Heart left ventricle (tissue), 16 donors: ENCODE data around the gene MYMK. TPM values are rescaled to one million over a fixed set of nuclear protein-coding genes. Genes with fewer than 3 reads are reported as not detected.
A peak's percentile ranks its signal among the peaks of the same experiment; 100 is the strongest.

Experiments used
- ATAC-seq, 4 donors: fragments of 200-7000 bp; cut with Tn5 transposase; one replicate each; pipeline ENCODE4 v1.9.1; 2020 to 2022; ENCODE audit warnings: moderate library complexity in 4 of 4, mild to moderate bottlenecking in 3 of 4, moderate number of reproducible peaks in 1 of 4
- DNase-seq, 5 donors: peaks; one replicate each; pipeline ENCODE4 v3.0.0-alpha.2; 2020
- H3K27ac ChIP-seq, 12 donors: fragments of 200-600 bp; sonication (generic) in 4 of 12; one replicate each; pipeline versions ENCODE4 v1.5.0 to v1.8.0; 2016 to 2022; ENCODE audit warnings: mild to moderate bottlenecking in 2 of 12
- H3K27me3 ChIP-seq, 9 donors: fragments of 200-600 bp; sonication (generic) in 2 of 9; one replicate each; pipeline versions ENCODE4 v1.5.1 to v1.8.0; 2016 to 2022; ENCODE audit warnings: mild to moderate bottlenecking in 3 of 9
- H3K36me3 ChIP-seq, 9 donors: fragments of 200-600 bp; sonication (generic) in 2 of 9; one replicate each; pipeline versions ENCODE4 v1.5.0 to v1.8.0; 2018 to 2022; ENCODE audit warnings: mild to moderate bottlenecking in 2 of 9
- H3K4me1 ChIP-seq, 12 donors: fragments of 200-600 bp; sonication (generic) in 4 of 12; one replicate each; pipeline versions ENCODE4 v1.5.0 to v1.8.0; 2016 to 2022; ENCODE audit warnings: mild to moderate bottlenecking in 3 of 12
- H3K4me3 ChIP-seq, 12 donors: fragments of 200-600 bp; sonication (generic) in 4 of 12; one replicate each; pipeline versions ENCODE4 v1.5.0 to v1.8.0; 2017 to 2022; ENCODE audit warnings: mild to moderate bottlenecking in 9 of 12, moderate library complexity in 4 of 12
- H3K9me3 ChIP-seq, 12 donors: fragments of 200-600 bp; sonication (generic) in 4 of 12; one replicate each; pipeline versions ENCODE4 v1.5.0 to v1.8.0; 2016 to 2022; ENCODE audit warnings: mild to moderate bottlenecking in 1 of 12
- POLR2A ChIP-seq, 2 donors: fragments of 450-650 bp; IDR thresholded peaks; one replicate each; pipeline ENCODE4 v1.6.1; 2017; ENCODE audit warnings: antibody characterized with exemption in 2 of 2, mild to moderate bottlenecking in 2 of 2, moderate library complexity in 2 of 2
- WGBS, 4 donors: extraction: QIAGEN DNeasy Blood & Tissue Kit in 2 of 4; methylation state at CpG; one replicate each; pipeline versions ENCODE4 v1.1.5 to v1.1.7; 2013 to 2018; 5-methylcytosine and 5-hydroxymethylcytosine counted together
- intact Hi-C, 10 donors: fragments of 100-400 bp; cut with DNase I; formaldehyde crosslinking; loops; one replicate each; pipeline versions ENCODE4 v1.11.1 to v1.14.2; 2022
- polyA plus RNA-seq, 2 donors: library from polyadenylated mRNA; stranded (reverse); fragments of 200-250 nt; gene quantifications; one replicate each; pipeline ENCODE4 v1.2.3, GENCODE V29; 2013
- total RNA-seq, 9 donors: library from RNA; depleted of rRNA in 2 of 9; stranded (reverse); fragments of >200 nt in 2 of 9; fragmentation: NEBNext Ultra II Directional in 3 of 9; extraction: Animal tissue kit (Norgen Biotek cat#: 25700) in 3 of 9; gene quantifications; one replicate each; pipeline versions ENCODE4 v1.1.0 to v1.2.4, GENCODE V29; 2016 to 2023
- TF ChIP-seq, protein P1 (sequence below), 12 donors: fragments of 200-600 bp; sonication (generic) in 4 of 12; IDR thresholded peaks; one replicate each; pipeline versions ENCODE4 v1.5.0 to v1.8.0; 2018 to 2022; ENCODE audit warnings: antibody characterized with exemption in 12 of 12, mild to moderate bottlenecking in 5 of 12
- donor health status: ischemic (EF 13 %, LVEDD 7.1; RV severe dilation, severe dysfunction).
- donor health status: healthy with polysubstance abuse.
- donor health status: DM: no; HTN: yes; CAD: no.
- donor health status: DM: no; HTN: no; CAD: no.
- donor health status: ischemic (EF 25% LVEDD 6.9; RV normal size, moderate dysfunction).
- donor health status: ischemic (EF 25% LVEDD 5.7; RV mildly dilated, moderate dysfunction).
- donor health status: healthy.
- donor health status: DM: yes; HTN: yes; CAD: no.
- donor health status: ischemic (EF 35%, LVEDD 5.7; RV mildly dilated, moderate dysfunction).
- donor health status: nonischemic (EF 11% LVEDD 7.7; RV severe dilation, severe dysfunction).
- donor health status: DM: yes; HTN: yes; CAD: no.
- donor health status: PGD.
- donor health status: ischemic (EF 29% LVEDD 5.4; RV normal size, mild dysfunction).
- donor health status: nonischemic (EF 23%, LVEDD 6.1; RV moderate dilation, normal function).

Gene MYMK
- total and polyA plus RNA-seq, 11 donors: not detected

DNA sequence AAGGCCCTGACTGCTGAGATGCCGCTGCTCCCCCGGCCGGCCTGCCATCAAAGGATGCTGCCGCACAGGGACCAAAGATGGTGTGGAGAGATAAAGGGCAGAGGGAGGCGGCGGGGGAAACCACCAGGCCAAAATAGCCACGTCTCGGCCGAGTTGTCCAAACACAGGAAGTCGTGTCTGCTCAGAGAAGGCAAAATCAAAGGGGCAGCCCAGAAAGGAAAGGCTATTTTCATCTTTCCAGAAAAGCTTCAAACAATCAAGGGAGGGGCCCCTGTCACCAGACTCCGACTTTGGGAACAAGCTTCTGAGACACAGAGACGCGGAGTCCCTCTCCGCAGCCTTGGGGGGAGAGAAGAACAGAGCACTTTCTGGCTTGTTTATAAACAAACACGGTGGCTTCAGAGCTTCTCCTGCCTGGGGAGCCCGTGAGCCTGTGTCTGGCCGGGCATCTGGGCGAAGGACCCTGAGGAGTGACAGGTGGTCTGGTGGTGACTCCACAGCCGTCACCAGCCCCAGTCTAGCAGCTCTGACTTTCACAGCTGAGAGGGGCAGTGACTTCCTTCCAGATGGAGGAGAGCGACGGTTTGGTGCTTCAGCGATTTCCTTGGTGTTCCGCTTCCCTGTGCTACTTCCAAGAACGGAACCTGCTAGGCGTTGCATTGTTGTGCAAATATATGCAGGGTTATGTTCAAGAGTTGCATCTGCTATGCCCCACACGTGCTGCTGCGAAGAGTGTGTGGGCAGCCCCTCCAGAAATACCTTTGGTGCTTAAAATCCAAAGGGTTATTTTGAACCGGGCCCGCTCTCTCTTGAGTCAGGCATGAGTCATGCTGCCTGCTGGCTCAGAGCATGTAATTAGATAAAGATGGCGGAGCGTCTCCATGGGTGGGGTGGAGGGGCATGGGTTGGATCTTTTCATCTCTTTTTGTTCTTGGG, 33.7 kb upstream of the MYMK start:
- Histone ChIP-seq H3K4me3 (peak overlapping the region in 7 of 12 donors; percentile 3 to 35 (median 11)), H3K36me3 (peaks cover 0 to 27% (median 0%) of the 10 kb centered on the region in 9 donors), H3K9me3 (no peaks in the 10 kb centered on the region), H3K4me1 (peaks cover 3 to 55% (median 44%) of the 10 kb centered on the region in 12 donors), H3K27me3 (no peaks in the 10 kb centered on the region), H3K27ac (peak overlapping the region; percentile 4 to 85 (median 69))
- TF ChIP-seq, protein P1, sequence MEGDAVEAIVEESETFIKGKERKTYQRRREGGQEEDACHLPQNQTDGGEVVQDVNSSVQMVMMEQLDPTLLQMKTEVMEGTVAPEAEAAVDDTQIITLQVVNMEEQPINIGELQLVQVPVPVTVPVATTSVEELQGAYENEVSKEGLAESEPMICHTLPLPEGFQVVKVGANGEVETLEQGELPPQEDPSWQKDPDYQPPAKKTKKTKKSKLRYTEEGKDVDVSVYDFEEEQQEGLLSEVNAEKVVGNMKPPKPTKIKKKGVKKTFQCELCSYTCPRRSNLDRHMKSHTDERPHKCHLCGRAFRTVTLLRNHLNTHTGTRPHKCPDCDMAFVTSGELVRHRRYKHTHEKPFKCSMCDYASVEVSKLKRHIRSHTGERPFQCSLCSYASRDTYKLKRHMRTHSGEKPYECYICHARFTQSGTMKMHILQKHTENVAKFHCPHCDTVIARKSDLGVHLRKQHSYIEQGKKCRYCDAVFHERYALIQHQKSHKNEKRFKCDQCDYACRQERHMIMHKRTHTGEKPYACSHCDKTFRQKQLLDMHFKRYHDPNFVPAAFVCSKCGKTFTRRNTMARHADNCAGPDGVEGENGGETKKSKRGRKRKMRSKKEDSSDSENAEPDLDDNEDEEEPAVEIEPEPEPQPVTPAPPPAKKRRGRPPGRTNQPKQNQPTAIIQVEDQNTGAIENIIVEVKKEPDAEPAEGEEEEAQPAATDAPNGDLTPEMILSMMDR (IDR thresholded peaks at IDR 0.05): no peak
- TF ChIP-seq POLR2A (IDR thresholded peaks at IDR 0.05): no peak
- intact Hi-C loops: loop anchor here in 3 of 10 donors (1.0 to 2.0 kb wide), 3 partner anchors 18 to 20 kb away; no protein-coding TSS in a partner anchor
- 23 to 33% (median 27%) methylated on average over 22 to 31 of the region's 31 CpGs for WGBS, 4 donors
- peak in 4 of 5 donors; percentile 60 to 74 (median 68) for DNase-seq
- peak; percentile 48 to 80 (median 59) for ATAC-seq

DNA sequence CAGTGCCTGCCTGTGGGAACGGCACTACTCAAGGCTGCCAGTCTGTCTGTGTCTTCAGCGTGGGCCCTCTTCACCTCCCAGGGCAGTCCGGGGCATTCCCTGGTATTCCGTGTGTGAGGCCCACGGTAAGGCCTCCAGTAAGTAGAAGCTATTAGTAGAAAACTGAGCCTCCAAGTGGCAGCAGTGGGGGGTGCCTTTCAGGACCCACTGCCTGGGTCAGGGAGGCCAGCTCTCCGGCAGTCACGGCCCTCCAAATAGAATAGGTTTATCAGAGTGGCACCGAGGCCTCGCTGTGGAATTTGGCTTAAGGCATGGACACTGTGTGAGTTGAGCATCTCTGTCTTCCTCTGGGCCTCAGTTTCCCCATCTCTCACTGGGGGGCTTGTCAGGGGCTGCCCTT, 32.8 kb upstream of the MYMK start:
- peaks cover 0 to 31% (median 0%) of the 10 kb centered on the region in 9 donors for H3K36me3 ChIP-seq
- no peaks in the 10 kb centered on the region for H3K9me3 ChIP-seq
- peaks cover 3 to 46% (median 38%) of the 10 kb centered on the region in 12 donors for H3K4me1 ChIP-seq
- no peak overlapping the region for H3K4me3 ChIP-seq
- WGBS, 4 donors: 85 to 92% (median 90%) methylated on average over 4 to 9 of the region's 9 CpGs
- no peaks in the 10 kb centered on the region for H3K27me3 ChIP-seq
- peak overlapping the region in 9 of 12 donors; percentile 54 to 83 (median 72) for H3K27ac ChIP-seq
- intact Hi-C loops: no loop called here
- DNase-seq (no peak), ATAC-seq (no peak)
- TF ChIP-seq, protein P1 (IDR thresholded peaks at IDR 0.05): no peak
- TF ChIP-seq POLR2A (IDR thresholded peaks at IDR 0.05): no peak

DNA sequence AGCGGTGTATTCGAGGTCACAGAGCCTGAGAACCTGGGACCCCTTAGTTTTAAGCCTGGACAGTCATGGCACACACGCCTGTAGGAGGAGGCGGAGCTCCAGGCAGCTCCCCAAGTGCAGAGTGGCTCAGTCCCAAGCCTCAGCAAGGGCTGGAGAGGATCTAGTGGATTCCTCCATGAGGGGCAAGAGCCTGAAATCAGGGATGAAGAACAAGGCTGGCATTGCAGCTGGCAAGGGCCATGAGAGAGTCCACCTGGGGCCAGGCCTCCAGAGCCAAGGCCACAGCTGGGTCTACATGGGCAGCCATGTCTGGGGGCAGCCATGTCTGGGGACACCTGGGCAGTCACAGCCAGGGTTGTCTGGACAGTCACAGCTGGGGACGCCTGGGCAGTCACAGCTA, 31.6 kb upstream of the MYMK start:
- no peak overlapping the region for H3K4me3 ChIP-seq
- WGBS, 4 donors: 91 to 95% (median 94%) methylated on average over 5 of the region's 5 CpGs
- no peaks in the 10 kb centered on the region for H3K9me3 ChIP-seq
- peaks cover 0 to 38% (median 0%) of the 10 kb centered on the region in 9 donors for H3K36me3 ChIP-seq
- DNase-seq (no peak), ATAC-seq (no peak)
- peaks cover 3 to 45% (median 38%) of the 10 kb centered on the region in 12 donors for H3K4me1 ChIP-seq
- no peak for TF ChIP-seq POLR2A (IDR thresholded peaks at IDR 0.05)
- TF ChIP-seq, protein P1 (IDR thresholded peaks at IDR 0.05): no peak
- intact Hi-C loops: no loop called here
- no peaks in the 10 kb centered on the region for H3K27me3 ChIP-seq
- H3K27ac ChIP-seq: no peak overlapping the region

DNA sequence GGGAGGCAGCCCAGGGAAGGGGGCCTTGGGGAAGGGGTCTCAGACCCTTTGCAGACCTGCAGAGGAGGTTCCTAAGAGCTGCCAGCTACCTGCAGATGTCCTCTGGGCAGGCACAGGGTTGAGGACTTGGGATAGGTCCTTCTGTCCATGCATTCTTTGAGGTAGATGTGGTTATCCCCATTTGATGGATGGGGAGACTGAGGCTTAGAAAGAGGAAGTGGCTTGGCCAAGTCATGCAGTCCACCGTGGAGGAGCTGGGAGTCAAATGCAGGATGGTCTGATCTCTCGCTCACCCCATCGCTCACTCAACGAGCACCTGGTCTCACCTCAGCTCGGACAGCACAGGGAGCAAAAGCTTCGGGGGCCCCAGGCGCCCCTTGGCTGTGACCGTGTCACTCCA, 30.0 kb upstream of the MYMK start:
- H3K27me3 ChIP-seq: no peaks in the 10 kb centered on the region
- WGBS, 4 donors: 89 to 98% (median 94%) methylated on average over 8 of the region's 8 CpGs
- no peak for ATAC-seq
- no peak overlapping the region for H3K4me3 ChIP-seq
- peaks cover 0 to 44% (median 0%) of the 10 kb centered on the region in 9 donors for H3K36me3 ChIP-seq
- TF ChIP-seq, protein P1 (IDR thresholded peaks at IDR 0.05): no peak
- TF ChIP-seq POLR2A (IDR thresholded peaks at IDR 0.05): no peak
- H3K27ac ChIP-seq: no peak overlapping the region
- H3K9me3 ChIP-seq: no peaks in the 10 kb centered on the region
- DNase-seq: no peak
- H3K4me1 ChIP-seq: peaks cover 0 to 29% (median 25%) of the 10 kb centered on the region in 12 donors
- intact Hi-C loops: no loop called here
